ENCODE measurements around the gene SLIT3.
"Not testable (repeated sequence)": the region's sequence is repeated elsewhere in the genome, so short reads cannot be mapped to it uniquely, and the experiment has no call there.

The SLIT3 gene

DNA sequence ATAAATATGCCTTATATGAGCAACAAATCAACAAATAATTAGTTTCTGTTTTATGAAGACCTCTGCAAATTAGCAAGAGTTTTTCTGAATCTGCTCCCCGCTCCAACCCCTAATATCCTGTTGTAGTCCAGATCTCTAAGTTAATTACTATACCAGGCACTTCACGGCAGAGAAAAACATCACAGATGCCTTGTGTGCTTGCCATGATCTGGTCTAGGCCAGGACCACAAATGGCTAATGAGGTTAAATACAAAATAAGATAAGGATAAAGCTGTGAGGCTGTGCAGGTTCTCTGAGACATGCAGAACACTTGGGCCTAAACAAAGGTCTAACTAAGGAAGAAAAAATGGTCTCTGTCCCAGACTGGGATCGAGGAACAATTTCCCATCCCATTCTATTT, 150.8 kb downstream of the SLIT3 start:
- no peak for DNase-seq (ENCODE audit: low read depth)
- TF ChIP-seq, protein P1, sequence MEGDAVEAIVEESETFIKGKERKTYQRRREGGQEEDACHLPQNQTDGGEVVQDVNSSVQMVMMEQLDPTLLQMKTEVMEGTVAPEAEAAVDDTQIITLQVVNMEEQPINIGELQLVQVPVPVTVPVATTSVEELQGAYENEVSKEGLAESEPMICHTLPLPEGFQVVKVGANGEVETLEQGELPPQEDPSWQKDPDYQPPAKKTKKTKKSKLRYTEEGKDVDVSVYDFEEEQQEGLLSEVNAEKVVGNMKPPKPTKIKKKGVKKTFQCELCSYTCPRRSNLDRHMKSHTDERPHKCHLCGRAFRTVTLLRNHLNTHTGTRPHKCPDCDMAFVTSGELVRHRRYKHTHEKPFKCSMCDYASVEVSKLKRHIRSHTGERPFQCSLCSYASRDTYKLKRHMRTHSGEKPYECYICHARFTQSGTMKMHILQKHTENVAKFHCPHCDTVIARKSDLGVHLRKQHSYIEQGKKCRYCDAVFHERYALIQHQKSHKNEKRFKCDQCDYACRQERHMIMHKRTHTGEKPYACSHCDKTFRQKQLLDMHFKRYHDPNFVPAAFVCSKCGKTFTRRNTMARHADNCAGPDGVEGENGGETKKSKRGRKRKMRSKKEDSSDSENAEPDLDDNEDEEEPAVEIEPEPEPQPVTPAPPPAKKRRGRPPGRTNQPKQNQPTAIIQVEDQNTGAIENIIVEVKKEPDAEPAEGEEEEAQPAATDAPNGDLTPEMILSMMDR (IDR thresholded peaks at IDR 0.05; ENCODE audit: insufficient read depth, low read depth, low read length, missing control alignments) = no peak
- no peak overlapping the region for H3K4me3 ChIP-seq (ENCODE audit: low read depth, low read length)

DNA sequence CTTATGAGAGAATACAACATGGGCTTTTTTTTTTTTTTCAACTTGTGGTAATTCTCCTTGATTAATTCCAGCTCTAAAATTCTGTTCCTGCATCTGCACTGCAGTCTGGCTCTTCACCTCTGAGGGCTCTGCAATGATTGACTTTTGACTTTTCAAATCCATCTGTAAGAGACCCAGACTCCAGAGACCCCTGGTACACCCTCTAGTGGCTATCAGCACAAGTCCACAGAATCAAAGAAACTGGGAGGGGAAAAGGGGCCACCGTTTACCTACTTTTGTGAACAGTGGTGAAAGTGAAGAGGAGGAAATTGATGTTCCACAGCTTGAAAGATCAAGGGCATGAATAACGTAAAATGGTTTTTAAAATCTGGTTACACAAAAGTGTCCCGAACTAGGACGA, 151.6 kb downstream of the SLIT3 start:
- DNase-seq (ENCODE audit: low read depth) = no peak
- TF ChIP-seq, protein P1 (IDR thresholded peaks at IDR 0.05; ENCODE audit: insufficient read depth, low read depth, low read length, missing control alignments) = no peak

DNA sequence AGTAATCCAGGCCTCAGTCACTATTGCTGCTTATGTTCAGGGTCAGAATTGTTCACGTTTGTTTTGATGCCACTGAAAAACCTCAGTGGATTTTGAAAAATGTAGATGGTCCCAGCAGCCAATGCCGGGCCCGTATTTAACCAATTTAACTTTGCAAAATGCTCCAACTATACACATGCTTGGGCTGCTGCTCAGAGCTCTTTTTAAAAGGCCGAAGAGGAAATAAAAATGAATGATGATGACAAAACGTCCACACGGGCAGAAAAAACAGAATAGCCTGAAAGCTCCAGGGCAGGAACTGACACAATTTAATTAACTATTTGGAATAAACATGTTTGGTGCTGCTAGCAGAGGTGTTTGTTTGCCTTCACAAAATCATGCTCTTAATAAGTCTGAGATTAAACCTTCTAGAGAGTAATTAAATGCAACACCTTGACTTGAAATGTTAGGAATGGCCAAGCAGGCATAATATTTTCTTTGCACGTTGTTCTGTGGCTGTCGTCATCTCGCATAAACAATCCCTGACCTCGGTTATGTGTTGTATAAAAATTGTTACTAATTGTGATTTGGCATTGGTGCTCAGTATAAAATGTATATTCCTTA, 152.7 kb downstream of the SLIT3 start:
- TF ChIP-seq, protein P1 (IDR thresholded peaks at IDR 0.05; ENCODE audit: insufficient read depth, low read depth, low read length, missing control alignments) = no peak
- DNase-seq (ENCODE audit: low read depth) = no peak
- H3K4me3 ChIP-seq (ENCODE audit: low read depth, low read length) = no peak overlapping the region

More for the DNA sequence above, 151.6 kb downstream of the SLIT3 start:
- H3K4me3 ChIP-seq (ENCODE audit: low read depth, low read length) = no peak overlapping the region

DNA sequence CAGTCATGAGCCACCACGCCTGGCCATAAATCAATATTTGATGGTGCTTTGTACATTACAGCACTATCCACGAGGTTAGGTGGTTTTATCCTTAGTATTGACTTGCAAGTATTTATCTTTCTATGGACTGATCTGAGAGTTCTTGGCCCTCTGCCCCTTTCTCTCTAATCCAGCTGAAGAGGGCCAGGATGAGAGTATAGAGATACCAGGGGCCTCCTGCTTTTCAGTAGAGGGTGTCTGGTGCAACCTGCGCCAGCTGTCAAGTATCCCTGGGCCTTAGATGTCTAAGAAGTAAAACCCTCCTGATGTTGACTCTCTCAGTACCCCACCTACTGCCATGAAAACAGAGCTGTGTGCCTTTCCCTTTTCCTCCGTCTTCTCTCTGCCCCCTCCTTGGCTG, 153.4 kb downstream of the SLIT3 start:
- TF ChIP-seq, protein P1 (IDR thresholded peaks at IDR 0.05; ENCODE audit: insufficient read depth, low read depth, low read length, missing control alignments) = no peak
- no peak overlapping the region for H3K4me3 ChIP-seq (ENCODE audit: low read depth, low read length)
- DNase-seq (ENCODE audit: low read depth) = no peak

DNA sequence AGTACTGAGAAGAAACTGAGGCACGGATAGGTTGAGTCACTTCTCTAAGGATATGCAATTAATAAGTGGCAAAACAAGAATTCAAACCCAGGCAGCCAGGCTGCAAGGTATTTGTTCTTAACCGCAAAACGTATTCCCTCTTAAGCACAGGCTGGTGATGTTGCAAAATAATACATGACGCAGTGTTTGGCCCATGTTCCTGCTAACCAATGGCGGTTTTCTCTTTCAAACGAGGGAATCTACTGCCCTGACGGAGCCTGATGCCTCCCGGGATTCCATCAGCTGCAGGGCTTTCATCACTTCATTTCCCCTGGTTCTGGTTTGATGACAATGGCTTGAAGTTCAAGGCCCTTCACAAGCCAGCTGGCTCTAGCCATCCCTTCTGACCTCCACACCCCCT, 154.8 kb downstream of the SLIT3 start:
- DNase-seq (ENCODE audit: low read depth) = no peak
- no peak overlapping the region for H3K4me3 ChIP-seq (ENCODE audit: low read depth, low read length)
- TF ChIP-seq, protein P1 (IDR thresholded peaks at IDR 0.05; ENCODE audit: insufficient read depth, low read depth, low read length, missing control alignments) = no peak

DNA sequence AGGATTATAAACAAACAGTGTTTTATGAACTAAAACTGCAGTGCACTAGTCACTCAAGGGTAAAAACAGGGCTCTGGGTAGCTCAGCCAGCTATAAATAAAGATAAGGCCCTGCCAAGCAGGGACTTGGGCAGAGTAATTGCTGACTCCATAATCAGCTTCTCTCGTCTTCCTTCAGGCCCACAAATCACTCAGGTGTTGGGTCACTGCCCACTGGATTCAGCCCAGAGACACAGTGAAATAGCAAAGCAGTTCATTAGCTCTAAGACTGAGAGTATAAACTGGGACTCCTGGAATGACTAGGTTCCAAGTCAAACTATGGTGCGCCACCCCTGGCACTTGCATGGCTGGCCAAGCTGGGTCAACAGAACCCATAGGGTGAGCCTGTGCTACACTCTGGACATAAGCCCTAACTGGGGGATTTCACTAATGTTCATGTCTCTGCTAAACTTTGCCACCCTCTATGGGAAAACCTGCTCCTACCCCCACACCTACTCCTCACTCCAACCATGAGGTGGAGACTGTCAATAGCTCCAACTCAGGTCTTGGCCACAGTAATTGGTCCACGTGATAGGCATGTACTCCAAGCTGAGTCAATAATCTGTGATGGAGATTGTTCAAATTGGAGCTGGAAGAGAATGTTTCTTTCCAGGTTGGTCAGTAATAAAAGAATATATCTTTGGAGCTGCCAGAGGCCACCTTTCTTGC, 158.5 kb downstream of the SLIT3 start:
- TF ChIP-seq, protein P1 (IDR thresholded peaks at IDR 0.05; ENCODE audit: insufficient read depth, low read depth, low read length, missing control alignments) = no peak
- DNase-seq (ENCODE audit: low read depth) = no peak
- H3K4me3 ChIP-seq (ENCODE audit: low read depth, low read length) = no peak overlapping the region

DNA sequence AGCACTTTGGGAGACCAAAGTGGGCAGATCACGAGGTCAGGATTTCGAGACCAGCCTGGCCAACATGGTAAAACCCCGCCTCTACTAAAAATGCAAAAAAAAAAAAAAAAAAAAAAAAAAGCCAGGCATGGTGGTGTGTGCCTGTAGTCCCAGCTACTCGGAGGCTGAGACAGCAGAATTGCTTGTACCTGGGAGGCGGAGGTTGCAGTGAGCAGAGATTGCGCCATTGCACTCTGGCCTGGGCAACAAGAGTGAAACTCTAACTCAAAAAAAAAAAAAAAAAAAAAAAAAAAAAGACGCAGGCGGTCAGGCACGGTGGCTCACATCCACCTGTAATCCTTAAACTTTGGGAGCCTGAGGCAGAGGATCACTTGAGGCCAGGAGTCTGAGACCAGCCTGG, 160.7 kb downstream of the SLIT3 start:
- H3K4me3 ChIP-seq (ENCODE audit: low read depth, low read length); DNase-seq (ENCODE audit: low read depth): not testable (repeated sequence)

All from GM12865 (cell line).